CD4-positive, alpha-beta T cell (primary cell): ENCODE measurements around the gene POP4. TPM values are rescaled to one million over a fixed set of nuclear protein-coding genes. Genes with fewer than 3 reads are reported as not detected.

Experiments
- ATAC-seq: fragments of 200-7000 bp; cut with Tn5 transposase; one replicate; pipeline ENCODE4 v1.10.0; 2022; ENCODE audit warnings: mild to moderate bottlenecking; ENCODE audit not compliant: poor library complexity
- CTCF ChIA-PET: fragments of 350-600 bp; sonication (Branson Sonifier 250); formaldehyde crosslinking; loops from one replicate; lab custom pipeline; 2021; ENCODE audit warnings: antibody characterized with exemption, inconsistent platforms; lab: Charles Lee
- POLR2A ChIA-PET: fragments of 350-600 bp; sonication (Branson Sonifier 250); formaldehyde crosslinking; loops from one replicate; lab custom pipeline; 2021; ENCODE audit warnings: antibody characterized with exemption, inconsistent platforms; lab: Charles Lee
- DNase-seq, 14 experiments: peaks; one replicate each; pipeline ENCODE4 v3.0.0-alpha.2; 2013 to 2020; ENCODE audit warnings: mixed read lengths in 2 of 14
- H3K27ac ChIP-seq, 2 donors: one replicate each; pipeline versions ENCODE4 v1.5.1 to v1.7.0; 2013; ENCODE audit warnings: low read length in 2 of 2, low read depth in 1 of 2, mild to moderate bottlenecking in 1 of 2
- H3K27me3 ChIP-seq, 2 experiments: 1 replicate in 1 of 2; 2 replicates in 1 of 2; pipeline versions ENCODE4 v1.6.1 to v1.7.0; 2013; ENCODE audit warnings: low read length in 2 of 2, control low read depth in 1 of 2, mild to moderate bottlenecking in 1 of 2, moderate library complexity in 1 of 2; ENCODE audit not compliant: insufficient read depth in 2 of 2, control insufficient read depth in 1 of 2
- H3K36me3 ChIP-seq: one replicate; pipeline ENCODE4 v1.6.1; 2013; ENCODE audit warnings: low read length, control low read depth; ENCODE audit not compliant: insufficient read depth
- H3K4me1 ChIP-seq: one replicate; pipeline ENCODE4 v1.6.1; 2013; ENCODE audit warnings: low read length, control low read depth; ENCODE audit not compliant: insufficient read depth
- H3K4me3 ChIP-seq: one replicate; pipeline ENCODE4 v1.5.1; 2013; ENCODE audit warnings: mild to moderate bottlenecking, low read length, moderate library complexity
- H3K9me3 ChIP-seq, 2 experiments: 1 replicate in 1 of 2; 2 replicates in 1 of 2; pipeline versions ENCODE4 v1.6.1 to v1.7.0; 2013; ENCODE audit warnings: low read length in 2 of 2, mild to moderate bottlenecking in 2 of 2, control low read depth in 1 of 2, moderate library complexity in 1 of 2; ENCODE audit not compliant: control insufficient read depth in 1 of 2, insufficient read depth in 1 of 2
- H3K27ac Mint-ChIP-seq: one replicate; pipeline ENCODE4 v1.8.0; 2020; ENCODE audit warnings: mixed read lengths
- H3K27me3 Mint-ChIP-seq: one replicate; pipeline ENCODE4 v1.8.0; 2021; ENCODE audit warnings: mixed read lengths
- H3K36me3 Mint-ChIP-seq: one replicate; pipeline ENCODE4 v1.8.0; 2021; ENCODE audit warnings: low read depth, mixed read lengths
- H3K4me1 Mint-ChIP-seq: one replicate; pipeline ENCODE4 v1.8.0; 2021; ENCODE audit warnings: low read depth, mixed read lengths
- H3K4me3 Mint-ChIP-seq: one replicate; pipeline ENCODE4 v1.8.0; 2020; ENCODE audit warnings: mild to moderate bottlenecking, mixed read lengths
- H3K9me3 Mint-ChIP-seq: one replicate; pipeline ENCODE4 v1.8.0; 2020; ENCODE audit warnings: mixed read lengths
- CTCF ChIP-seq: fragments of 200-600 bp; IDR thresholded peaks from one replicate; pipeline ENCODE4 v1.8.0; 2022; ENCODE audit warnings: antibody characterized with exemption, mild to moderate bottlenecking
- intact Hi-C, 2 experiments: fragments of 100-400 bp; cut with DNase I in 1 of 2; cut with micrococcal nuclease in 1 of 2; formaldehyde crosslinking; loops; one replicate each; pipeline versions ENCODE4 v1.15.1 to v1.9.0; 2023 to 2025; cut with DNase I, micrococcal nuclease
- total RNA-seq, 174 experiments: library from RNA in 2 of 174; stranded (reverse) in 2 of 174; gene quantifications; one replicate each; pipeline ENCODE4 v1.2.3 and lab custom pipeline; 2021 to 2026

POP4 gene
- total RNA-seq, 2 experiments from 2014 or later = 40.5 to 42.0 TPM

DNA sequence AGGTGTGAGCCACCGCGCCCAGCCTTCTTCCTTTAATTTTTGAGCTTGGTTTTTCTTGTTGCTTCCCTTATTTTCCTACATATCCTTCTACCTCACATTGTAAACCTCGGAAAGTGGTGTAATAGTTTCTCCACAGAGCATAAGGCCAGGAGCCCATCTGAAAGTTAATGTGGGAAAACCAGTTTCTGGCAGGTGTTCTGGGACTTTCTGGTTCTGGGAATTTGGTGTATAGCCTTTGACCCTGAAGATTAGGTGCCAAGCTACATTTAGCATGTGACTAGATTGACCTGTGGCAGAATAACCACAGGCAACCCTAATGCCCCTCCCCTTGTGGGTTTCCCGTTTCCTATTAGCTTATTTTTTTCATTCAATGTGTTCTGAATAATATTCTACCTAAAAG is 8.7 kb downstream of the POP4 start:
- Histone ChIP-seq H3K4me1 (peaks cover 16% of the 10 kb centered on the region), H3K9me3 (no peaks in the 10 kb centered on the region), H3K27me3 (no peaks in the 10 kb centered on the region), H3K36me3 (peaks cover 64% of the 10 kb centered on the region), H3K4me3 (no peak overlapping the region), H3K27ac (no peak overlapping the region)
- DNase-seq = no peak
- ATAC-seq = no peak
- peaks cover 66% of the 10 kb centered on the region for H3K36me3 Mint-ChIP-seq
- no peak overlapping the region for H3K4me3 Mint-ChIP-seq
- POLR2A ChIA-PET = interaction anchor here (0.5 to 1.2 kb wide), 3 partner anchors 53 to 96 kb away, joined by 3 to 4 read pairs (median 3); no protein-coding TSS in a partner anchor
- H3K27me3 Mint-ChIP-seq = no peaks in the 10 kb centered on the region
- TF ChIP-seq CTCF = no peak
- H3K27ac Mint-ChIP-seq = no peak overlapping the region
- CTCF ChIA-PET = no interaction called here
- peaks cover 7% of the 10 kb centered on the region for H3K4me1 Mint-ChIP-seq
- H3K9me3 Mint-ChIP-seq = no peaks in the 10 kb centered on the region
- intact Hi-C loops = loop anchor here in 1 of 2 experiments (10.0 kb wide), 1 partner anchor 260 kb away; no protein-coding TSS in a partner anchor

GRCh38 chr19:29615891-29616425 is 9.9 kb downstream of the POP4 start:
- Histone ChIP-seq H3K4me3 (no peak overlapping the region), H3K27me3 (no peaks in the 10 kb centered on the region), H3K9me3 (no peaks in the 10 kb centered on the region), H3K4me1 (peaks cover 13% of the 10 kb centered on the region), H3K36me3 (peaks cover 55% of the 10 kb centered on the region), H3K27ac (no peak overlapping the region)
- no peak overlapping the region for H3K4me3 Mint-ChIP-seq
- peaks cover 58% of the 10 kb centered on the region for H3K36me3 Mint-ChIP-seq
- H3K27ac Mint-ChIP-seq = no peak overlapping the region
- no peak for DNase-seq
- POLR2A ChIA-PET = no interaction called here
- H3K27me3 Mint-ChIP-seq = no peaks in the 10 kb centered on the region
- no peak for TF ChIP-seq CTCF
- H3K4me1 Mint-ChIP-seq = peaks cover 8% of the 10 kb centered on the region
- intact Hi-C loops = loop anchor here in 1 of 2 experiments (10.0 kb wide), 1 partner anchor 259 kb away; no protein-coding TSS in a partner anchor
- no peaks in the 10 kb centered on the region for H3K9me3 Mint-ChIP-seq
- CTCF ChIA-PET = no interaction called here
- ATAC-seq = no peak

- H3K4me3 ChIP-seq = no peak overlapping the region
- ChIA-PET CTCF (no interaction called here), POLR2A (interaction anchor here (1.2 to 2.1 kb wide), 2 partner anchors 10 to 49 kb away, joined by 4 to 7 read pairs; partner anchors contain the start of genes PLEKHF1 and POP4)
- no peak overlapping the region for H3K27ac ChIP-seq
- H3K4me3 Mint-ChIP-seq = no peak overlapping the region
- no peak for TF ChIP-seq CTCF
- DNase-seq (no peak), ATAC-seq (no peak)
- no peak overlapping the region for H3K27ac Mint-ChIP-seq
- H3K36me3 Mint-ChIP-seq = peaks cover 52% of the 10 kb centered on the region
- intact Hi-C loops = loop anchor here in 1 of 2 experiments (10.0 kb wide), 1 partner anchor 258 kb away; no protein-coding TSS in a partner anchor
- peaks cover 14% of the 10 kb centered on the region for H3K4me1 Mint-ChIP-seq
- H3K9me3 Mint-ChIP-seq = no peaks in the 10 kb centered on the region
- no peaks in the 10 kb centered on the region for H3K9me3 ChIP-seq
- no peaks in the 10 kb centered on the region for H3K27me3 ChIP-seq
- no peaks in the 10 kb centered on the region for H3K27me3 Mint-ChIP-seq
- H3K4me1 ChIP-seq = peaks cover 15% of the 10 kb centered on the region
- H3K36me3 ChIP-seq = peaks cover 49% of the 10 kb centered on the region
These were observed 10.5 kb downstream of the POP4 start for GRCh38 chr19:29616541-29616940.
